Stomach (tissue), 9 donors: ENCODE measurements around the gene NTRK3. TPM values are rescaled to one million over a fixed set of nuclear protein-coding genes. Genes with fewer than 3 reads are reported as not detected.

Source experiments
- DNase-seq, 2 donors: peaks; one replicate each; pipeline versions ENCODE4 v3.0.0 to v3.0.0-alpha.2; 2013 to 2019
- H3K27ac ChIP-seq, 5 donors: fragments of 200-600 bp in 4 of 5; sonication (generic) in 4 of 5; one replicate each; pipeline ENCODE4 v1.5.1; 2013 to 2019; ENCODE audit warnings: mild to moderate bottlenecking in 1 of 5, moderate library complexity in 1 of 5
- H3K27me3 ChIP-seq, 3 donors: fragments of 200-600 bp; sonication (generic); one replicate each; pipeline ENCODE4 v1.5.1; 2017 to 2019; ENCODE audit warnings: mixed run types in 1 of 3
- H3K36me3 ChIP-seq, 4 donors: fragments of 200-600 bp; sonication (generic); 1 replicate in 3 of 4; 2 replicates in 1 of 4; pipeline ENCODE4 v1.5.1; 2016 to 2019
- H3K4me1 ChIP-seq, 4 donors: fragments of 200-600 bp; sonication (generic); one replicate each; pipeline ENCODE4 v1.5.1; 2016 to 2019
- H3K4me3 ChIP-seq, 4 donors: fragments of 200-600 bp; sonication (generic) in 3 of 4; one replicate each; pipeline ENCODE4 v1.5.1; 2016 to 2019; ENCODE audit warnings: mild to moderate bottlenecking in 1 of 4
- H3K9me3 ChIP-seq, 4 donors: fragments of 200-600 bp; sonication (generic); one replicate each; pipeline ENCODE4 v1.5.1; 2016 to 2019
- CTCF ChIP-seq, 7 experiments: fragments of 450-650 bp in 4 of 7; fragments of 200-600 bp in 3 of 7; sonication (generic) in 3 of 7; IDR thresholded peaks; one replicate each; pipeline ENCODE4 v1.5.1; 2016 to 2019; ENCODE audit warnings: antibody characterized with exemption in 7 of 7, control low read depth in 2 of 7, mild to moderate bottlenecking in 1 of 7
- EP300 ChIP-seq: sonication (generic); formaldehyde crosslinking; IDR thresholded peaks from one replicate; pipeline ENCODE4 v1.6.1; 2017; ENCODE audit warnings: antibody characterized with exemption
- POLR2A ChIP-seq, 4 donors: fragments of 450-650 bp; IDR thresholded peaks; one replicate each; pipeline ENCODE4 v1.6.1; 2016; ENCODE audit warnings: antibody characterized with exemption in 4 of 4, control low read depth in 2 of 4, mild to moderate bottlenecking in 1 of 4, moderate library complexity in 1 of 4
- POLR2AphosphoS5 ChIP-seq, 3 donors: sonication (generic); formaldehyde crosslinking; IDR thresholded peaks; one replicate each; pipeline ENCODE4 v1.6.1; 2016; ENCODE audit warnings: antibody characterized with exemption in 3 of 3
- WGBS, 5 donors: extraction: QIAGEN DNeasy Blood & Tissue Kit in 3 of 5; methylation state at CpG; one replicate each; pipeline versions ENCODE4 v1.1.5 to v1.1.7; 2013 to 2018; 5-methylcytosine and 5-hydroxymethylcytosine counted together
- intact Hi-C: fragments of 100-400 bp; cut with DNase I; formaldehyde crosslinking; loops from one replicate; pipeline ENCODE4 v1.15.1; 2023; ENCODE audit warnings: low total_unique reads
- polyA plus RNA-seq, 3 donors: library from polyadenylated mRNA; stranded (reverse); fragments of 200-250 nt; gene quantifications; one replicate each; pipeline ENCODE4 v1.2.3, GENCODE V29; 2013
- total RNA-seq, 5 donors: library from RNA; depleted of rRNA; stranded (reverse); fragments of >200 nt; gene quantifications; one replicate each; pipeline versions ENCODE4 v1.1.0 to v1.2.3, GENCODE V29; 2014 to 2016
- donor health status: healthy with polysubstance abuse.
- donor health status: Bipolar disorder and iron deficiency.
- donor health status: healthy.

Gene NTRK3
- total and polyA plus RNA-seq, 8 donors, result under 0.01 to 18.2 (median 1.0) TPM; not detected in 1

- no peak for TF ChIP-seq CTCF (IDR thresholded peaks at IDR 0.05)
- no peak for TF ChIP-seq POLR2AphosphoS5 (IDR thresholded peaks at IDR 0.05)
- TF ChIP-seq POLR2A (IDR thresholded peaks at IDR 0.05), result no peak
- TF ChIP-seq EP300, result no peak
- DNase-seq, result no peak
- Histone ChIP-seq H3K27ac (no peak overlapping the region), H3K9me3 (no peaks in the 10 kb centered on the region), H3K4me3 (no peak overlapping the region), H3K36me3 (no peaks in the 10 kb centered on the region), H3K4me1 (no peaks in the 10 kb centered on the region), H3K27me3 (peaks cover 0 to 30% (median 0%) of the 10 kb centered on the region in 3 donors)
- intact Hi-C loops, result no loop called here
- WGBS, 5 donors, result 73 to 85% (median 76%) methylated on average over 2 of the region's 2 CpGs
Measured at GRCh38 chr15:88301311-88301710, 44.8 kb upstream of the NTRK3 start.

GRCh38 chr15:88300861-88301260 lies 44.3 kb upstream of the NTRK3 start:
- Histone ChIP-seq H3K27me3 (peaks cover 0 to 30% (median 0%) of the 10 kb centered on the region in 3 donors), H3K27ac (no peak overlapping the region), H3K4me1 (no peaks in the 10 kb centered on the region), H3K36me3 (no peaks in the 10 kb centered on the region), H3K4me3 (no peak overlapping the region), H3K9me3 (no peaks in the 10 kb centered on the region)
- 57 to 70% (median 58%) methylated on average over 4 of the region's 4 CpGs for WGBS, 5 donors
- DNase-seq, result no peak
- no peak for TF ChIP-seq POLR2AphosphoS5 (IDR thresholded peaks at IDR 0.05)
- no peak for TF ChIP-seq EP300
- TF ChIP-seq POLR2A (IDR thresholded peaks at IDR 0.05), result no peak
- TF ChIP-seq CTCF (IDR thresholded peaks at IDR 0.05), result no peak
- intact Hi-C loops, result no loop called here

GRCh38 chr15:88300089-88300488 lies 43.5 kb upstream of the NTRK3 start:
- TF ChIP-seq EP300, result no peak
- TF ChIP-seq POLR2AphosphoS5 (IDR thresholded peaks at IDR 0.05), result no peak
- TF ChIP-seq POLR2A (IDR thresholded peaks at IDR 0.05), result no peak
- no peak for TF ChIP-seq CTCF (IDR thresholded peaks at IDR 0.05)
- Histone ChIP-seq H3K4me1 (no peaks in the 10 kb centered on the region), H3K9me3 (no peaks in the 10 kb centered on the region), H3K27ac (no peak overlapping the region), H3K36me3 (no peaks in the 10 kb centered on the region), H3K4me3 (no peak overlapping the region), H3K27me3 (peaks cover 0 to 30% (median 0%) of the 10 kb centered on the region in 3 donors)
- no peak for DNase-seq
- intact Hi-C loops, result no loop called here
- WGBS, 5 donors, result 55 to 68% (median 58%) methylated on average over 3 to 8 of the region's 8 CpGs

- Histone ChIP-seq H3K27me3 (peaks cover 0 to 30% (median 0%) of the 10 kb centered on the region in 3 donors), H3K36me3 (no peaks in the 10 kb centered on the region), H3K4me1 (no peaks in the 10 kb centered on the region), H3K9me3 (no peaks in the 10 kb centered on the region), H3K27ac (no peak overlapping the region), H3K4me3 (no peak overlapping the region)
- TF ChIP-seq POLR2AphosphoS5 (IDR thresholded peaks at IDR 0.05), result no peak
- TF ChIP-seq CTCF (IDR thresholded peaks at IDR 0.05), result no peak
- TF ChIP-seq EP300, result no peak
- no peak for TF ChIP-seq POLR2A (IDR thresholded peaks at IDR 0.05)
- intact Hi-C loops, result no loop called here
- 30 to 47% (median 38%) methylated on average over 4 of the region's 4 CpGs for WGBS, 5 donors
- no peak for DNase-seq
Measured at GRCh38 chr15:88299497-88299896, 43.0 kb upstream of the NTRK3 start.
